GM18507 (cell line): Measurements from ENCODE around the gene FLNC.

Source experiments
- DNase-seq: peaks from one replicate; pipeline ENCODE4 v3.0.0; 2011; ENCODE audit warnings: low read depth; ENCODE audit not compliant: insufficient read length; ENCODE audit errors: extremely low spot score
- FAIRE-seq: peaks from 2 replicates; lab custom pipeline; 2011; peaks lifted over from hg19 to GRCh38; lab: Jason Lieb, UNC

FLNC gene

GRCh38 chr7:128830231-128831177 is at the start of gene FLNC:
Gene FLNC, plus strand, starts transcription at chr7:128830406. Its CDS starts 232 bp downstream, at chr7:128830638.
- no peak for FAIRE-seq
- no peak for DNase-seq

GRCh38 chr7:128781126-128781525 is 49.1 kb upstream of the FLNC start:
- no peak for DNase-seq
- FAIRE-seq = no peak

DNA sequence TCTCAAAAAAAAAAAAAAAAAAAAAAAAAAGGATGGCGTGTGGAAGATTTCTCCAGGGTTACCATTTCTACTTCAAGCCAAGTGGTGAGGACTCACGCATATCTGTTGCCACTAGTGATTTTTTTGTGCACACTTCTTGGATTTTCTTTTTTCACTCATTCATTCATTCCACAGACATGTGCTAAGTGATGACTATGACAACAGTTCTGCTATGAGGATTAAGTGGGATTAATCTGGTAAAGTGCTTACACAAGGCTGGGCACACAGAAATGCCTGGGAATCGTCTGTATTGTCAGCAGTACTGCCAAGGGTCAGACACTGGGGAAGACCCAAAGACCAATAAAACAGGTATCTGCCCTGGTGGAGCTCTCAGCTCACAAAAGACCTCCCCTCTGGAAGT is 48.4 kb upstream of the FLNC start:
- FAIRE-seq = no peak

DNA sequence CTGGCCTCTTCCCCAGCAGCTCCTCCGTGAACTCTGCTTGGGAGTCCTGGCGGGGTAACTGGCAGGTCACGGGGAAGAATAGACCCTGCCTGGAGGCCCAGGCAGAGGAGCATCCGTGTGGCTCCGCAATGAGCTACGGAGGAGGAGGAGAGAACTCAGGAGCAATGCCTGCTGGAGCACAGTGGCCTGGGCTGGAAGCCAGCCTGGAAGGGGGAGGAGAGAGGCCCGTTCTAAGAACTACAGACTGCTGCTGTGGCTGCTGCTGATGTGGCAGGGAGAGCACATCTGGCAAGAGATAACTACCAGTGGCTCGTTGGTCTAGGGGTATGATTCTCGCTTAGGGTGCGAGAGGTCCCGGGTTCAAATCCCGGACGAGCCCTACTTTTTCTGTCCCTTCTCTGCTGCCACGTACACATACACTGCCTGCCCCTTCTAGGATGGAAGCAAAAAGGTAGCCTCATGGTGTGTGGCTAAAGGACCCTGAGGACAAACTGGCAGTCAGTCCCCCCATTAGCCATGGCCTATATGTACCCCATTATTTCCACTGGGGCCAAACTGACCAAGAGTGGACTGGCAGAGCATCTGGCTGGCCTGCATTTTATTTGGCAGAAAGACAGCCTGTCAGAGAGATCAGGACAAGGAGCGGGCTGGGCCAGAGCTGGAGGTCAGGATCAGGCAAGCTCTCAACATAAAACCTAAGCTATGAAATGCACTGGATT is 46.9 kb upstream of the FLNC start:
- FAIRE-seq = no peak
- DNase-seq = no peak

More for the DNA sequence above, 48.4 kb upstream of the FLNC start:
- no peak for DNase-seq

- DNase-seq = no peak
- FAIRE-seq = no peak
These were observed 44.5 kb upstream of the FLNC start for GRCh38 chr7:128785738-128786137.

GRCh38 chr7:128788446-128789412 is 41.5 kb upstream of the FLNC start:
- FAIRE-seq (no peak), DNase-seq (no peak)

DNA sequence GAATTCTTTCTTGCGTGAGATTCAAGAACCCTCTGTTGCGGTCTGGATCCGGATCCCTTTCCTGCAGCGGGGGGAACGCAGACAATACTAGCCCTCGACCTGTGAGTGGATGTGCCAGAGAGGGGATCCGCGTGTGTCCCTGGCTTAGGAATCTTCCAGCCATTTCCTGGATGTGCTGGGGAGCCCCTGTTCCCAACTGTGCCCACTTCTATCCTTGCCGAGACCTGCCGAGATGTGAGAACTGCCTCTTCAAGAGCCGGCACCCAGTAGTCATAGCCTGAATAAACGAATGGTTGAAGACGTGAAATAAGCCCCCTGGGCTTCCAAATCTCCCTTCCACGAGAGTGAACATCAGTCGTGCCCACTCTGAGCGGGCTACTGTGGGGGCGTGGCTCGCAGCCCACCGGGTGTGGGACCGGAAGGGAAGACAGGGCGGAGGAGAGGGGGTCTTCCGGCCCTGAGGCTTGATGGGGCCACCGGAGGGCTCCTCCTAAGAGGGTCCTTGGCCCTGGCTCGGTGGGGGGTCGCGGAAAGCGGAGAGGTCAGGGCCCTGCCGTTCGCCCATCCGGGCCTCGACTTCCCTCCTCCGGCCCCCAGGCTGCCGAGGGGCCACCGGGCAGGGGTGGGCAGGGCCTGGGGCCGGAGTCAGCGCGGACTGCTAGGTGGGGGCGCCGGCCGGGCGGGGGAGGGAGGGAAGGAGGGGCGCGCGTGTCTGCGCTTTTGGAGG is 39.7 kb upstream of the FLNC start:
- FAIRE-seq (no peak), DNase-seq (no peak)

GRCh38 chr7:128791121-128791971 is 38.9 kb upstream of the FLNC start, which contains the start of gene CCDC136:
Gene CCDC136, plus strand, starts transcription at chr7:128791968. Its CDS starts 444 bp downstream, at chr7:128792412.
- DNase-seq = peak; percentile 82
- peak; percentile 42 for FAIRE-seq

GRCh38 chr7:128791972-128792327 is 38.3 kb upstream of the FLNC start:
- FAIRE-seq = no peak
- no peak for DNase-seq

DNA sequence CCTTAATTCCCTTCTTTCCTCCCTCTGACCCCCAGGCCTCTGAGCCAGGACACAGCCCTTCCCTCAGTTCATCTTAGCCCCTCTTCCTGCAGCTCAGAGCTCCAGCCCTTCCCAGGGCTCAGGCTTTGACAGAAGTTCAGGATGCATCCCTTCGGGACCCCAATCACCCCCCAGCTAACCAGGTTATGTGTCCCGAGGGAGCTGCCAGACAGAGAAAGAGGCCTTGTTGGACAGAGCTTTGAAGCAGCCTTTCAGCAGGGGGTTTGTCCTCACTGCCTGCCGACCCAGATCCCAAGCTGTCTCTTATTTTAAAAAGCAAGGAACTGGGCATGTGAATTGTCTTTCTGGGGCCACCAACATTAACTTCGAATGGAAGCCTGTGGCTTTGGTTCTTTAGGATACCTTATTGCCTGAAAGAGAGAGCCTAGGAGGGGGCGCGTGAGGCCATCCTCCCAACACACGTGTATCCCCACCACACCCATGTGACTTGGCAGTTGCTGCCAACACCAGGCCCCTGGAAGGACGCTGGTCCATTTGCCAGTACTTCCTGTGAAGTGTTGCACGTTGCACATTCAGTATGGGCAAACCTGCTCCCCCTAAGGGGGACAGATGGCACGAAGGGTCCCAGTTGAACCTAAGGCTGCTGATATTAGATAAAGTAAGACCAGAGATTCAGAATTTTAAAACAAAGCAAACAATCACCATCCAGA is 37.6 kb upstream of the FLNC start:
- no peak for DNase-seq
- no peak for FAIRE-seq

- no peak for DNase-seq
- no peak for FAIRE-seq
These were observed 37.0 kb upstream of the FLNC start for GRCh38 chr7:128793181-128793547.

DNA sequence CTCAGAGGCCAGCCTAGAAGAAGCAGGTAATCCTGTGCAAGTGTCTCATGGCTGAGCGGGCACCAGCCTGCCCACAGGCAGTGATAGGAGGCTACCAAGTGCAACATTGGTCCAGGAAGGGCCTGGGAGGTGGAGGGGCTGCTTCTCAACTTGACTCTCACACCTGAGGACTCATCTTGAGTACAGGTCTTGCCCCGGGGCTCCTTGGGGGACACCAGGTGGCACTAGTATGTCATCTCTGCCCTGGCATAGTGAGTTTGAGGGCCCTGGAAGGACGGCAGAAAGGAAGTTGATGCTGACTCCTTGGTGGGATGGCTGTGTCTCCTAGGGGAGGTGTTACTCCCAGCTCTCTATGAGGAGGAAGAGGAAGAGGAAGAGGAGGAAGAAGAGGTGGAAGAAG is 36.2 kb upstream of the FLNC start:
- FAIRE-seq = no peak
- no peak for DNase-seq

GRCh38 chr7:128794436-128794835 is 35.8 kb upstream of the FLNC start:
- DNase-seq (no peak), FAIRE-seq (no peak)

DNA sequence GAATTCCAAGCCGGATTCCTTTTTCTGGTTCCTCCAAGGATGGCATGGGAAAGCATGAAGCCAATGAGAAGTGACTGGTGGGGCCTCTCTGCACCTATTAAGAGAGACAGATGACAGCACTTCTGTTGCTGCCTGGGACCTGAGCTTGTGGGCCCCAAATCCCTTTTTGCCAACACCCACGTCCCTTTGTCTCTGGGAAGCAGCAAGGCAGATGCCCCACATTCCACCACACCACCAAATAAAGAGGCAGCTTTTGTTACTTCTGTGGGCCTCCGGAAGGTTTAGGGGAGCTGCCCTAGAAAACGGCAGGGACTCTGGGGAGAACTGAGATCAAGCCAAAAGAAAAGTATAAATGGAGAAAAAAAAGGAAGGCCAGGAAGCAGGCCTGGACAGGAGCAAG is 35.1 kb upstream of the FLNC start:
- FAIRE-seq (no peak), DNase-seq (no peak)

DNA sequence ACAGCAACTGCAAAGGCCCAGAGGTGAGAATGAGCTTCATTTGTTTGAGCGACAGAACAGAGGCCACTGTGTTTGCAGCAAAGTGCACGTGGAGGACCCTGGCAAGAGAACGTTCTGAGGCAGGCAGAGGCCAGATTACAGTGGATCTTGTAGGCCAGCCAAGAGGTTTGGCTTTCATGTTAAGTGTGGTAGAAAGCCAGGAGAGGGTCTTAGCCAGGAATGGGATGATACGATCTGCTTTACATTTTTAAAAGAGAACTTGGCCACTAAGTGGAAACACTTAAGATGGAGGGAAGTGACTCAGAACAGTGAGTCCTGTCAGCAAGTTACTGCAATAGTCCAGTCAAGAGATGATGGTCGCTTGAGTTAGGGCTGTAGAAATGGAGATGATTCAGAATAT is 33.9 kb upstream of the FLNC start:
- DNase-seq = no peak
- no peak for FAIRE-seq

- no peak for DNase-seq
- FAIRE-seq = no peak
These were observed 30.8 kb upstream of the FLNC start for GRCh38 chr7:128799451-128799850.

DNA sequence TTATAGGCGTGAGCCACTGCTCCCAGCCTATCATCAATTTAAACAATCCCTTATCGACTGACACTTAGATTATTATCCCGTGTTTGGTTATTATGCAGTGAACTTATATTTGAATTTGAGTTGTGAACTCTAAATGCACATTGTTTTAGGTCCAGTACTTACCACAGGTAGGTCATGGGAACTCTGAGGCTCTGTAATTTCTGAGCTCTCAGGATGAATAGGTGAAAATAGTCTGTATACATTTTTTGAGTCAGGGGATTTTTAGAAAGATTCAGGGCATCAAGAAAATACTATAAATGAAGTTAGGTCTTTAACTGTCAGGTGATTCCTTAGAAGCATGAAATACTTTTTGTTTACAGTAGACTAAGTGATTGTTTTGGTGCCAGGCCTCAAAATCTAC is 29.6 kb upstream of the FLNC start:
- no peak for FAIRE-seq

GRCh38 chr7:128801003-128801402 is 29.2 kb upstream of the FLNC start:
- DNase-seq = no peak
- no peak for FAIRE-seq

More for the DNA sequence above, 29.6 kb upstream of the FLNC start:
- DNase-seq = no peak
